ENCODE data around the gene ADRA2A. TPM values are rescaled to one million over a fixed set of nuclear protein-coding genes. Genes with fewer than 3 reads are reported as not detected.

Gene ADRA2A
- total RNA-seq, 1 experiment from 2014 or later: not detected

- no peaks in the 10 kb centered on the region for H3K9me3 ChIP-seq (ENCODE audit: insufficient read depth, low read depth)
- intact Hi-C loops (cut with micrococcal nuclease; ENCODE audit: unreplicated experiment): no loop called here
- no peaks in the 10 kb centered on the region for H3K36me3 ChIP-seq (ENCODE audit: low read depth)
- H4K20me1 ChIP-seq (ENCODE audit: insufficient read depth): no peaks in the 10 kb centered on the region
- no peak overlapping the region for H3K4me2 ChIP-seq
- no TSS peak for BruUV-seq (replicated peaks)
- CTCF ChIA-PET: no interaction called here
- no peaks in the 10 kb centered on the region for H3F3A ChIP-seq (ENCODE audit: insufficient read depth, low read depth)
- no peaks in the 10 kb centered on the region for H3K79me2 ChIP-seq (ENCODE audit: low read depth)
- POLR2A ChIA-PET (ENCODE audit: unreplicated experiment): no interaction called here
- no peak for DNase-seq
- H3K9me2 ChIP-seq (ENCODE audit: insufficient read depth): no peaks in the 10 kb centered on the region
- H3K4me3 ChIP-seq: no peak overlapping the region
- H3K27ac ChIP-seq: no peak overlapping the region
- no peak for TF ChIP-seq EZH2 (IDR thresholded peaks at IDR 0.05; ENCODE audit: low read depth)
- TF ChIP-seq, protein P1, sequence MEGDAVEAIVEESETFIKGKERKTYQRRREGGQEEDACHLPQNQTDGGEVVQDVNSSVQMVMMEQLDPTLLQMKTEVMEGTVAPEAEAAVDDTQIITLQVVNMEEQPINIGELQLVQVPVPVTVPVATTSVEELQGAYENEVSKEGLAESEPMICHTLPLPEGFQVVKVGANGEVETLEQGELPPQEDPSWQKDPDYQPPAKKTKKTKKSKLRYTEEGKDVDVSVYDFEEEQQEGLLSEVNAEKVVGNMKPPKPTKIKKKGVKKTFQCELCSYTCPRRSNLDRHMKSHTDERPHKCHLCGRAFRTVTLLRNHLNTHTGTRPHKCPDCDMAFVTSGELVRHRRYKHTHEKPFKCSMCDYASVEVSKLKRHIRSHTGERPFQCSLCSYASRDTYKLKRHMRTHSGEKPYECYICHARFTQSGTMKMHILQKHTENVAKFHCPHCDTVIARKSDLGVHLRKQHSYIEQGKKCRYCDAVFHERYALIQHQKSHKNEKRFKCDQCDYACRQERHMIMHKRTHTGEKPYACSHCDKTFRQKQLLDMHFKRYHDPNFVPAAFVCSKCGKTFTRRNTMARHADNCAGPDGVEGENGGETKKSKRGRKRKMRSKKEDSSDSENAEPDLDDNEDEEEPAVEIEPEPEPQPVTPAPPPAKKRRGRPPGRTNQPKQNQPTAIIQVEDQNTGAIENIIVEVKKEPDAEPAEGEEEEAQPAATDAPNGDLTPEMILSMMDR (conservative IDR thresholded peaks at IDR 0.05): no peak
- no peak overlapping the region for H2AFZ ChIP-seq
- H3K4me1 ChIP-seq (replicated peaks; ENCODE audit: insufficient read depth): no peaks in the 10 kb centered on the region
- no peaks in the 10 kb centered on the region for H3K27me3 ChIP-seq (ENCODE audit: insufficient read depth, low read depth)
Measured at GRCh38 chr10:111117528-111118277, 40.9 kb downstream of the ADRA2A start.

- H3K4me3 ChIP-seq: no peak overlapping the region
- H3K36me3 ChIP-seq (ENCODE audit: low read depth): no peaks in the 10 kb centered on the region
- no peaks in the 10 kb centered on the region for H3K27me3 ChIP-seq (ENCODE audit: insufficient read depth, low read depth)
- no peaks in the 10 kb centered on the region for H3F3A ChIP-seq (ENCODE audit: insufficient read depth, low read depth)
- no peak for DNase-seq
- no peak overlapping the region for H3K27ac ChIP-seq
- ChIA-PET CTCF (no interaction called here), POLR2A (ENCODE audit: unreplicated experiment) (no interaction called here)
- BruUV-seq (replicated peaks): no TSS peak
- H3K4me2 ChIP-seq: no peak overlapping the region
- H3K4me1 ChIP-seq (replicated peaks; ENCODE audit: insufficient read depth): no peaks in the 10 kb centered on the region
- H4K20me1 ChIP-seq (ENCODE audit: insufficient read depth): no peaks in the 10 kb centered on the region
- TF ChIP-seq, protein P1 (conservative IDR thresholded peaks at IDR 0.05): no peak
- TF ChIP-seq EZH2 (IDR thresholded peaks at IDR 0.05; ENCODE audit: low read depth): no peak
- no peaks in the 10 kb centered on the region for H3K9me3 ChIP-seq (ENCODE audit: insufficient read depth, low read depth)
- H3K79me2 ChIP-seq (ENCODE audit: low read depth): no peaks in the 10 kb centered on the region
- no peaks in the 10 kb centered on the region for H3K9me2 ChIP-seq (ENCODE audit: insufficient read depth)
- H2AFZ ChIP-seq: no peak overlapping the region
- intact Hi-C loops (cut with micrococcal nuclease; ENCODE audit: unreplicated experiment): no loop called here
Measured at GRCh38 chr10:111118758-111119157, 41.9 kb downstream of the ADRA2A start.

GRCh38 chr10:111119637-111120036 lies 42.8 kb downstream of the ADRA2A start:
- Histone ChIP-seq H3K9me2 (ENCODE audit: insufficient read depth) (no peaks in the 10 kb centered on the region), H3F3A (ENCODE audit: insufficient read depth, low read depth) (no peaks in the 10 kb centered on the region), H3K4me2 (no peak overlapping the region), H3K79me2 (ENCODE audit: low read depth) (no peaks in the 10 kb centered on the region), H3K27me3 (ENCODE audit: insufficient read depth, low read depth) (no peaks in the 10 kb centered on the region), H3K4me1 (replicated peaks; ENCODE audit: insufficient read depth) (no peaks in the 10 kb centered on the region), H3K4me3 (no peak overlapping the region), H4K20me1 (ENCODE audit: insufficient read depth) (no peaks in the 10 kb centered on the region), H3K9me3 (ENCODE audit: insufficient read depth, low read depth) (no peaks in the 10 kb centered on the region), H3K27ac (no peak overlapping the region), H2AFZ (no peak overlapping the region), H3K36me3 (ENCODE audit: low read depth) (no peaks in the 10 kb centered on the region)
- TF ChIP-seq, protein P1 (conservative IDR thresholded peaks at IDR 0.05): no peak
- TF ChIP-seq EZH2 (IDR thresholded peaks at IDR 0.05; ENCODE audit: low read depth): no peak
- no peak for DNase-seq
- ChIA-PET POLR2A (ENCODE audit: unreplicated experiment) (no interaction called here), CTCF (no interaction called here)
- BruUV-seq (replicated peaks): no TSS peak
- intact Hi-C loops (cut with micrococcal nuclease; ENCODE audit: unreplicated experiment): no loop called here

All from PC-9 (cell line).